HG03280 (cell line): Measurements from ENCODE around the gene PASD1.
"Not testable (repeated sequence)": the region's sequence is repeated elsewhere in the genome, so short reads cannot be mapped to it uniquely, and the experiment has no call there.

Experiments used
- ATAC-seq: cut with Tn5 transposase; IDR thresholded peaks from one replicate; pipeline ENCODE4 v1.9.1; 2021; ENCODE audit warnings: mild to moderate bottlenecking, moderate library complexity; ENCODE audit not compliant: unreplicated experiment

PASD1 gene

GRCh38 chrX:151621422-151621821 lies 57.9 kb downstream of the PASD1 start:
- ATAC-seq = no peak

- no peak for ATAC-seq
These were observed 61.2 kb downstream of the PASD1 start for GRCh38 chrX:151624677-151625076.

- ATAC-seq = no peak
These were observed 68.3 kb downstream of the PASD1 start for GRCh38 chrX:151631822-151632221.

GRCh38 chrX:151633157-151633556 lies 69.7 kb downstream of the PASD1 start:
- ATAC-seq = no peak

- ATAC-seq = no peak
These were observed 71.5 kb downstream of the PASD1 start for GRCh38 chrX:151634937-151635336.

GRCh38 chrX:151641564-151641963 lies 78.1 kb downstream of the PASD1 start:
- ATAC-seq = no peak

GRCh38 chrX:151675121-151675746 lies 111.8 kb downstream of the PASD1 start:
- no peak for ATAC-seq

- no peak for ATAC-seq
These were observed 112.7 kb downstream of the PASD1 start for GRCh38 chrX:151676196-151676595.

- ATAC-seq = no peak
These were observed 116.4 kb downstream of the PASD1 start for GRCh38 chrX:151679798-151680402.

GRCh38 chrX:151680805-151681204 lies 117.3 kb downstream of the PASD1 start:
- peak; percentile 69 for ATAC-seq

- ATAC-seq = no peak
These were observed 124.2 kb downstream of the PASD1 start for GRCh38 chrX:151687635-151688034.

- no peak for ATAC-seq
These were observed 125.2 kb downstream of the PASD1 start for GRCh38 chrX:151688695-151689094.

- ATAC-seq = no peak
These were observed 129.3 kb downstream of the PASD1 start for GRCh38 chrX:151692825-151693224.

- no peak for ATAC-seq
These were observed 130.6 kb downstream of the PASD1 start for GRCh38 chrX:151694121-151694520.

- ATAC-seq = no peak
These were observed 131.4 kb downstream of the PASD1 start, which contains the start of gene PRRG3 for GRCh38 chrX:151694661-151695582. PRRG3 (plus strand) TSS chrX:151695458; CDS start chrX:151698815, 3,357 bp downstream.

GRCh38 chrX:151695583-151696340 lies 132.3 kb downstream of the PASD1 start:
- no peak for ATAC-seq

- not testable (repeated sequence) for ATAC-seq
These were observed 133.6 kb downstream of the PASD1 start for GRCh38 chrX:151697082-151697481.

GRCh38 chrX:151697522-151697921 lies 134.0 kb downstream of the PASD1 start:
- no peak for ATAC-seq

- ATAC-seq = no peak
These were observed 135.0 kb downstream of the PASD1 start for GRCh38 chrX:151698485-151698884.

- ATAC-seq = no peak
These were observed 136.3 kb downstream of the PASD1 start for GRCh38 chrX:151699746-151700145.

GRCh38 chrX:151700581-151700980 lies 137.1 kb downstream of the PASD1 start:
- no peak for ATAC-seq
